ENCODE measurements around the gene HDAC7. TPM values are rescaled to one million over a fixed set of nuclear protein-coding genes. Genes with fewer than 3 reads are reported as not detected.

The HDAC7 gene
- total RNA-seq, 1 donor: 47.9 TPM

- DNase-seq (ENCODE audit: low read depth): no peak
- TF ChIP-seq CTCF (IDR thresholded peaks at IDR 0.05; ENCODE audit: insufficient read depth, low read depth, low read length): no peak
Observed at GRCh38 chr12:47863467-47863866, 43.8 kb upstream of the HDAC7 start.

GRCh38 chr12:47862881-47863280 lies 43.2 kb upstream of the HDAC7 start:
- no peak for DNase-seq (ENCODE audit: low read depth)
- no peak for TF ChIP-seq CTCF (IDR thresholded peaks at IDR 0.05; ENCODE audit: insufficient read depth, low read depth, low read length)
- no peak overlapping the region for H3K4me3 ChIP-seq (ENCODE audit: low read depth, low read length)

More at GRCh38 chr12:47863467-47863866, 43.8 kb upstream of the HDAC7 start:
- H3K4me3 ChIP-seq (ENCODE audit: low read depth, low read length): no peak overlapping the region

GRCh38 chr12:47862167-47862750 lies 42.6 kb upstream of the HDAC7 start:
- no peak for TF ChIP-seq CTCF (IDR thresholded peaks at IDR 0.05; ENCODE audit: insufficient read depth, low read depth, low read length)
- DNase-seq (ENCODE audit: low read depth): no peak
- H3K4me3 ChIP-seq (ENCODE audit: low read depth, low read length): no peak overlapping the region

- TF ChIP-seq CTCF (IDR thresholded peaks at IDR 0.05; ENCODE audit: insufficient read depth, low read depth, low read length): no peak
- DNase-seq (ENCODE audit: low read depth): no peak
- H3K4me3 ChIP-seq (ENCODE audit: low read depth, low read length): no peak overlapping the region
Observed at GRCh38 chr12:47860873-47861272, 41.2 kb upstream of the HDAC7 start.

DNA sequence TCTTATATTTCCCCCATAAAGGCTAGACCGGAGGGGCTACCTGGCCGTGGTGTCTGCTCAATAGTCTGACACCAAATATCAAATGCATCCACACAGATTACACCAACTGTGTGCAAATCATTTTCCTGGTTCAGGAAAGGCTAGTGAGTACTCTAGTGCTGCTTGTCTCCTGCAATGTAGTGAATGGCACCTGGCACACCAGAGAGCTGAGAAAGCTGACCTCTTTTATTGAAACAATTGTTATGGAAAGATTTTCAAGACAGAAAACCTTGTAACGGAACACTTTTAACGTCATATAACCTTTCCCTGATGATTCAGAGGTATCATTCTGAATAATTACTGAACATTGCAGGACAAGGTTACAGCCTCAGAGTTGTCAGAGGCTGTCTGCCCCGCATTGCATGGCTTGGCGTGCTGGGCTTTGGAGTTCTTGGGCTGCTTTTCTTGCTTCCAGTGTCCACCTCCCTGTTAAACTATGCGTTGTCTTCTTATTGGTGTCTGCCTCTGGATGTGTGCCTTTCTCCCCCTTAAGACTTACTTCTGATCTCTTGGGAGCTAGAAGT lies 40.7 kb upstream of the HDAC7 start:
- no peak for DNase-seq (ENCODE audit: low read depth)
- H3K4me3 ChIP-seq (ENCODE audit: low read depth, low read length): no peak overlapping the region
- TF ChIP-seq CTCF (IDR thresholded peaks at IDR 0.05; ENCODE audit: insufficient read depth, low read depth, low read length): no peak

DNA sequence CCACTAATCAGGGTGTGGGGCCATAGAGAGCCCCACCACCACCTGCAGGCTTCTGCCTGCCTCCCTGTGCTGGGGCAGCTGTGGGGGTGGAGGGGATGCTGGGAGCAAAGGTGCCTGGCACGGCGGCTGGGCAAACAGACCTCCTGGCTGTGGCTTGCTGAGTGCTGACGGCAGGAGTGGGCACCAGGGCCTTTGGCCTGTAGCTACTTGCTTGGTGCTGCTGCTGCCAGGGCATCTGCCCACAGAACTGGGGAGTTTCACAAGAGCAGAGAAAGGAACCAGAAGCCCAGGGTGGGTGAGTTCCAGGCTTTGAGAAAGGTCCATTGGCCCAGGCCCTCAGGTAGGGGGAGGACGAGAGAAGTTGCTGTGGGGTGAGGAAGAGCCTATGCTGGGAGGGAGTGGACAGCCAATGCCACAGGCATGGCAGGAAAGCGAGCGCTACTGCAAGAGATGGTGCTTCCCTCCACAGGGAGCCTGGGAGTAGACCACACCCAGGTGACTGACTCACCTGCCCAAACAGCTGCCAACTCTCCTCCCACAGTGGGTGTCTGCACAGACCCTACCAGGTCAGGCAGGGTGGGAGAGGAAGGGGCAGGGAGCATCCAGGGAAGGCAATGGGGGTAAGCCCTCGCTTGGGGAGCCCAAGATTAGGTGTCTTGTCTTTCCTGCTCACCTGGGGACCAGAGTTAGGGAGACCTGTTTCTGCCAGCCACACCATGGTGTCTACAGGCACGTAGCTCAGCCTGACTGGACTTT lies 39.0 kb upstream of the HDAC7 start:
- no peak for DNase-seq (ENCODE audit: low read depth)
- H3K4me3 ChIP-seq (ENCODE audit: low read depth, low read length): no peak overlapping the region
- no peak for TF ChIP-seq CTCF (IDR thresholded peaks at IDR 0.05; ENCODE audit: insufficient read depth, low read depth, low read length)

Measured in fibroblast of villous mesenchyme (primary cell).